ENCODE measurements around the gene ZNF609.
A peak's percentile ranks its signal among the peaks of the same experiment; 100 is the strongest.
"Not testable (repeated sequence)": the region's sequence is repeated elsewhere in the genome, so short reads cannot be mapped to it uniquely, and the experiment has no call there.

The ZNF609 gene

DNA sequence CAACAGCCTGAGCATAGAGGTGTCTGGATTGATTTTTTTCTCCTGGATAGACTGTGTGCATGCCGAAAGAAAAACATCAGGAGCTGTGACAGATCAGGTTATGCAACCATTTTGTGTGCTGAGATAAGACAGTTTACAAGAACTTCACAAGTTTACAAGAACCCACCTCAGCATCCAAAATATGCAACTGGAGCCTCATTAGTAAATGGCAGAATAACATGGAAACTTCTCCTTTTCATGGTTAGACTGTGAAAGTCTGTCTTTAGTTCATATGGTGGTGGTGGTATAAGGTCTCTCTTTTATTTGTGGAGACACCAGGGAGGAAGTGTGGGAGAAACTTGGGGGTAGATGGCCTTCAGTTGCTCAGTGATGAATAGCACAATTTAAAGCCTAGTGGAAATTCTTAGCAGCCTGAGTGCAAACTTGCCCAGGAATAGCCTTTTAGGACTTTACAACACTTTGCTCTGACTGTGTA lies 3.7 kb upstream of the ZNF609 start:
- no peak for DNase-seq

DNA sequence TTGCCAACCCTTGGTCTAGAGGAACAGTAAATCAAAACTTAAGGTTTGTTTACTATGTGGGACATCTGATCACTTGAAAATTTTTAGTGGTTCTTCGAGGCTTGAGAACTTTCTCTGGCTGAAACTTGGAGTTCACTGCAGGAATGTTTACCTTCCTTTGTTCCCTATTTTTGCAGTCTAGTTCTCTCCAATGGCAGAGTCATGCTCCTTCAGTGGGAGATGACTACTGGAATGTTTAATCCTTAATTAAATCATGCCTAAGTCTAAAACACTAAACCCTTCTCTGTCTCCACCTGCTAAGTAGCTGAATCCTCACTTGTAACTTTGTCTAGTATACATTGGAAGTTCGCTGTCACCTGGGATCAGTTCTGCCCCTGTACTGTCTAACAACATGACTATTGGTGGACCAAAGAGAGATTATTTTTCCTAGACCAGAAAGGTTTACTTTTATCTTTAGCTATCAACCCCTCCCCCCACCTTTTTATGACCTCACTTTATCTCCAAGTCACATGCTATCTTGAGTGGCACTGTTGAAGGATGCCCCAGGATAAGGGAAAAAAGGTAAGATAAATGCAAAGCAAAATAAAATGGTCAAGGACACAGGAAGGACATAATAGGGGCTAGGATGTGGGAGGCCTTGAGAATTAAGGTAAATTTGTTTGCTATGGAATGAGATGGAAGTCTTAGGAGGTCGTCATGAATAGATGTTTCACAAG lies 1.2 kb upstream of the ZNF609 start:
- DNase-seq: no peak

DNA sequence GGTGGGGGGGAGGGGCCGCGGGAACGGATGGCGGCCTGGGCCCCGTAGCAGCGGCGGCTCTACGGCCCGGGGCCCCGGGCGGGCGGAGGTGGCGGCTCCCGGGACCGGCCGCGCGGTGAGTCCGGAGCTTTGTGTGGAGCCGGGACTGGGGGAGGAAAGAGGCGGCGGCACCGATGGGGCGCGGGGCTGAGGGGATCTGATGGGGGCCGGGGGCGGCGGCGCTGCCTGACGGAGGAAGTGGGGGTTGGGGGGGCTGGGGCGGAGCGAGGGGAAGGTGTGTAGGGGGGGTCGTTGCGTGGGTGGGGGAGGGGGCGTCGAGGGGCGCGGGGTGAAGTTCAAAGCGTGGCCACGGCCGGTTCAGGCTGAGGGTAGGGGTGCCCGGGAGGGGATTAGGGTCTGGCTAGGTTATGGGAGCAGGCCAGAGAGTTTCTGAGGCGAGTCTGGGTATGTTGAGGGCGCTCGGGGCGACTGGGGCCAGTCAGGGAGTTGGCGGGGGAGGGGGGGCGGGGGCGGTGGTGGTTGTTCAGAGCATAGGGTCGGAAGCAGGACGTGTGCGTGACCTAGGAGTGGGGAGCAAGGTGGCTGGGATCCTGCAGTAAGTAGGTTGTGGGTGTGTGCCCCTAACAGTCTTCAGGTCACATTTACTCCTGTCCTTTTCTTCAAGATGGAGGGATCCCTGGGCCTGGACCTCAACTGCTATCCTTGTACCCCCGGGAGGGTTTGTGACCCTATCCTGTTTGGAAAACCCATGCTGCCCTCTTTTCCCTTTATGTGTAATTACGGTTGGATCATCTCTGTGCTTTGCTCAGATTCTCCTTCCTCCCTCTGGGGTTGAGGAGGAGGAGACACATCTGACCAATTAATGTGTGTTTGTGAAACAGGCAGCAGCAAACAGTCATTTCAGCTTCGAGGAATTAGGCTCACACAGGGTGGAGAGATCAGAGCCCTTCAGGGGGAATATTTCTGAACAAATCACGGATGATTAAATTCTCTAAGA lies 644 bp downstream of the ZNF609 start:
- DNase-seq: no peak

DNA sequence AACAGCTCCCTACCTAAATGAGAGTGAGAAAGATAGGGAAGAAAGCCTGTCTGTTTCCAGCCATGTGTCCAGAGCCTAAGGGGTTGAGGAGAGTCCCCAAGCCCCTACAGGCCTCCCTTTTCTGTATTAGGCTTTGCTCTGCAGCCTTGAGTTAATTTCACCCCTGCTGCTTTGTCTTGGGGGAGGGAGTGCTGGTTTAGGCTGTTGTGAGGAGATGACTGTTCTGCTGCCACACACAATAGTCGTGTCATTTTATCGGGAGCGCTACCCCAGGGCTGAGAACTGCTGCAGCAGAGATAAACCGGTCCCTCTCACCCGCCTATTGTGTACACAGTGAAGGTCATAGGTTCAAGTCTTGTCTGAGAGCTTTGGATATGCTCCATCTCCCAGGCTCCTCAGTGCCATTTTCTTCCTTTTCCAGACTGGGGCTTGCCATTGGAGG lies 1.4 kb downstream of the ZNF609 start:
- DNase-seq: peak; percentile 18

DNA sequence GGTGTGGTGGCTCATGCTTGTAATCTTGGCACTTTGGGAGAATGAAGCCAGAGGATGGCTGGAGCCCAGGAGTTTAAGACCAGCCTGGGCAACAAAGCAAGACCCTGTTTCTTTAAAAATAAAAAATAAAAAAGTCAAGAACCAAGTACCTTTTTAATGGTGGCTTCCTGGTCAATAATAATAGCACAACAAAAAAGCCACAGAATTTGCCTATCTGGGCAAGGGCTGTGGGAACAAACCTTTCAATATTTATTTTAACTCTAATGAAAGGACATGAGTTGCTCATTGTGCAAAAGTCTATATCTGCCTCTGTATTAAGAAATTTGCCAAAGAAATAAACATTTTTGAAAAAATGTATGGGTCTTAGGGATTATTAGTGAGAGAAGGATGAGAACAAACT lies 2.1 kb downstream of the ZNF609 start:
- no peak for DNase-seq

DNA sequence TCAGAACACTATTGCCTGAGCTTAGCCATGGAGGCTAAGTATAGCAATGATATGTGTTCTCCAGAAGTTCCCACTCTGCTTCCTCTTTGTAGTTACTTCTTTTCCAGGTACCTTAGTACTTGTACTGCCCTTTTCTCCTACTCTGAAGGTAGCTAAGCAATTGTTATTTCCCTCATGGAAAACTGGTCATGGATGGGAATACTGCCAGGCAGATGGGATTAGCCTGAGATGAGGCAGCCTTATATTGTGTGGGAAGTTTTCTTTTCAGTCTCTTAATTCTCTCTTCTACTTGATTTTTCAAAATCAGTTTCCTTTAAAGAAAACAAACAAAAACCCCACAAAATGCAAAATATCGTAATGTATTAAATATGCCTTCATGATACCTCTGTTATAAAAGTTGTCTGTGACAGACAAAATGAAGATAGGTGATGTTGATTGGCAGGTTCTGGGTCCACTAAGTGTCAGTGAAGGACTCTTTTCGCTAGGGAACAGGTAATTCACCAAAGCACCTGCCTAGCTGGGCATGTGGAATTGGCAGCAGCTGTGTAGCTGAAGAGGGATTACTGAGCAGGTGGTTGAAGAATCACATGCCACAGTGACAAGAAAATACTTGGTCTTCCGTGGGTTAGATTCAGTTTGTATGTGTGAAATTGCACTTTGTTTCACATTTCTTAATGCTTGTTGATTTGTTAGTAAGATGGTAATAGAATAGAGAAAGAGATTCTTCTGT lies 4.1 kb downstream of the ZNF609 start:
- DNase-seq: peak; percentile 64

DNA sequence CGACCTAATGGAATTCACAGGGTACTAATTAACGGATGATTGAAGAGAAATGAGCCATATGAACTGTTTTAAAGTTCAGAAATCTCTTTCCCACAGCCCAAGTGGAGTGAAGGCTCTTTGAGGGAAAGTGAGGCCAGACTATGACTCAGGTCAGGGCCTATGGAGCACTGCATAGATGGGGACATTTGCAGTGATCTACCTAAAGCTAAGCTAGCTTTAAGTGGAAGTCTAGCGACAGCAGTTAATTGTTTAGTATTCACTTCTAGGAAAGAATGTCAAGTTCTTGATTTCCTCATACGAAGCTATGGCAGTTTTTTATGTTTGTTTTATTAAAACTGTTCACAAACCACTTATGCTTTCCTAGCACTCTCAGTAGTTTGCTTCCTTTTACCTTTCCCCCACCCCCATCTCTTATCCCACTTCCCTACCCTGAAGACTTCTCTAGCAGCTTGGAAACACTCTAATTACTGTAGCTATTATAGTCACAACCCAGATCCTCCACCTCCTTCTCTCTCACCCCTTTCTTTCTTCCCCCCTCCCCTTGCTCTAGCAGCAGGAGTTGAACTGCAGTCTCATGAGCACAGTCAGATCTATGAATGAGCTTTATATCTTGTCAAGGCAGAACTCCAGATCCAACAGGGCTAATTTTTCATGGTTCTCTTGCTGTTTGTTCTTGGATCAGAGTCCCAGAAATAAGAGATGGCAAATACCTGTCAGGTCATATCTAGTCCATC lies 6.2 kb downstream of the ZNF609 start:
- no peak for DNase-seq

DNA sequence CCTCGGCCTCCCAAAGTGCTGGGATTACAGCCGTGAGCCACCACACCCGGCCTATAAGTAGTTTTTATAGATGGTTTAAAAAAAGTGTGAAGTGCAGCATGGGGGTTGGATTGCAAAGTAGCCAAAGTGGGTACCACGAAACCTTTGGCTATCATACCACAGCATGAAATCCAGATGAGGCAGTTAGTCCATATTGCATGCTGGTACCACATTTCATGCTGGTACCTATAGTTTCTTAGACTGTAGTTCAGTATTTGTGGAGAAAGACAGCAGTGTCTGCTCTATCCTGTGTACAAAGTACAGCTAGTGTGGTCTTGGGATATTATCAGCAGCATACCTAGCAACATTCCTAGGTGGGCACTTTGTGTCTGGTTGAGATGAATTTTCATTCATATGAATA lies 11.8 kb downstream of the ZNF609 start:
- no peak for DNase-seq

DNA sequence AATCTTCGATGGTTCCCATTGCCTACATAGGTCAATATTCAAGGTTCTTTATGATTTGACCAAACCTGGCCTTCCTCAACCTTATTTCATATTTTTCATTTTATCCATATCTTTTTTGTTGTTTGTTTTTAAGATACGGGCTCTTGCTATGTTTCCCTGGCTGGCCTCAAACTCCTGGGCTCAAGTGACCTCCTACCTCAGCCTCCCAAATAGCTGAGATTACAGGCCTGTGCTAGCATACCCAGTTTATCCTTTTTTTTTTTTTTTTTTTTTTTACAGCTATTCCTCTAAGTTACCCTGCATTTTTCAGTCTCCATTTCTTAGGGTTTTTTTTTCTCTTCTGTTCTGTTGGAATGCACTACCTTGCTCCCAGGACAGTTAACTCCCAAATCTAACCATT lies 14.5 kb downstream of the ZNF609 start:
- no peak for DNase-seq

DNA sequence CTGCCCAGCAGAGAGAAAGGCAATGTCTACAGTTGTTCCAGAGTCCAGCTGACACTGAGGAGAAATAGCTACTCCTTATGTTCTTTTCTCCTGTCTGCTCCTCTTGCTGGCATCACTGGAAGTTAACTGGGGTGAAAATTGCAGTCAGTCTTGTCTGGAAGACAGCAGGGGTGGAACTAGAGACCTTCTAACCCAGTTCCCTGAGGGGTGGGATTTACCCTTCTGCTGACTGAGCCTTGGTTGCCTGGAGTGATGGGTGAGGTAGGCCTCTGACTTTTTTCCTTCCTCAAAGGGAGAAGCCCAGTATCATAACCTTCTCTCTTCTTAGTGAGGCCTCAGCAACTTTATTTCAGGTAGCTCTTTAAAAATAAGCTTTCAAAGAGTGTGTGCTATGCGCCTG lies 16.2 kb downstream of the ZNF609 start:
- no peak for DNase-seq

DNA sequence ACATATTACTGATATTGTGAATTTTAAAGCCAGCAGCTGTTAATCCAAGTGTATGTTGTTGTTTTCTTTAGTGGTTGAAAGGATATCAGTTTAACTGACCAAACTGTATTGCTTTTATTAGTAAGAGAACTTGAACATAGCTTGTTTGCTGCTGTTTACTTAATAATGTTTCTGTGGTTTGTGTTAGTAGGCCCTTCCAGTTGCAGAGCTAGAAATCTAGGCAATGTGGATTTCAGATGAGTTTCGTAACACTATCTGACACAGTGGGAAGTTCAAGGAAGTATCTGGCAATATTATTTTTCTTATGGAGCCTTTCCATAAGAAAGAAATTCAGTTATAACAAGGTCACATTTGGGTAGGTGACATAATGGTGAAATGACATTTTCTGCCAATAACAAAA lies 18.5 kb downstream of the ZNF609 start:
- no peak for DNase-seq

DNA sequence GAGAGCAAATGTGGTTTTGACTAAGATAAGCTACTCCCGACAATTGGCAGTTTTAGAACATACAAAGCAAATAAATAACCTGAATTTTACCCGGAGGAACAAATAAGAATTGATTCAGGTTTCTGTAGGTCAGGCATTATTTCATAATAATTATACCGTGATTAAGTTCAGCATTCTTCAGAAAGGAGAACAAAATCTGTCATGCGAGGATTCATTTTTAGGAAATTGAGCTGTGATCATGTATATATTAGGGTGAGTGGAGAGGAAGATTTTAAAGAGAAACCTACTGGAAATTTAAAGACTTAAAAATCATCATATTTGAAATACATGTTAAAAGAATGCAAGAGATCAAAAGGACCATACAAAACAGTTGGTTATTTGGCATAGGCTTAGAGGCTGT lies 20.5 kb downstream of the ZNF609 start:
- DNase-seq: no peak

DNA sequence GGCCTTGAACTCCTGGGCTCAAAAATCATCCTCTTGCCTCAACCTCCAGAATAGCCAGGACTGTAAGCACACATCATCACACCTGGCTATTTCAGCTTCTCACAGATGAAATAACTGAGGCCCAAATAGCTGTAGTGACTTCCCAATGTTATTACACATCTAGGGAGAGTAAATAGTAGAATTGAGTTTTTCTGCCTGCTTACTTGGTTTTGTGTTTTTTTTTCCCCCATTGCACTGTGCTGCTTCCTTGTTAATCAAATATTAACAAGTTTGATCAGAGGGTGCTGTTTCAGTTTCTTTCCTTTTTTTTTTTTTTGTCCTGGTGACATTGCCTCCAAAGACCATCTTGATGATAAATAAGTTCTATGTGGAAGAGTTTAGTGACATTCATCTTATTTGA lies 23.4 kb downstream of the ZNF609 start:
- no peak for DNase-seq

DNA sequence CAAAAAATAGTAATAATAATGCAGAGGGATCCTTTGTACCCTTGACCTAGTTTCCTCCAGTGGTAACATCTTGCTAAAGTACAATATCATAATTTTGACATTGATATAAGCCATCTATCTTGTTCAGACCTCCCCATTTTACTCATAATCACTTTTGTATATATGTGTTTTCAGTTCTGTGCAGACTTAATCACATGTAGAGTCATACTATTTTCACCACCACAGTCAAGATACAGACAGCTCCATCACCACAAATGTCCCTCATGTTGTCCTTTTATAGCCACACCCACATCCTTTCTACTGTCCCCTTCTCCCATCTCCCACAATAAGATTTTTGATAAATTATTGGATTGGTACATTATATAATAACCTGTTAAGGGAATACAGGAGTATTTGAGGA lies 25.4 kb downstream of the ZNF609 start:
- no peak for DNase-seq

DNA sequence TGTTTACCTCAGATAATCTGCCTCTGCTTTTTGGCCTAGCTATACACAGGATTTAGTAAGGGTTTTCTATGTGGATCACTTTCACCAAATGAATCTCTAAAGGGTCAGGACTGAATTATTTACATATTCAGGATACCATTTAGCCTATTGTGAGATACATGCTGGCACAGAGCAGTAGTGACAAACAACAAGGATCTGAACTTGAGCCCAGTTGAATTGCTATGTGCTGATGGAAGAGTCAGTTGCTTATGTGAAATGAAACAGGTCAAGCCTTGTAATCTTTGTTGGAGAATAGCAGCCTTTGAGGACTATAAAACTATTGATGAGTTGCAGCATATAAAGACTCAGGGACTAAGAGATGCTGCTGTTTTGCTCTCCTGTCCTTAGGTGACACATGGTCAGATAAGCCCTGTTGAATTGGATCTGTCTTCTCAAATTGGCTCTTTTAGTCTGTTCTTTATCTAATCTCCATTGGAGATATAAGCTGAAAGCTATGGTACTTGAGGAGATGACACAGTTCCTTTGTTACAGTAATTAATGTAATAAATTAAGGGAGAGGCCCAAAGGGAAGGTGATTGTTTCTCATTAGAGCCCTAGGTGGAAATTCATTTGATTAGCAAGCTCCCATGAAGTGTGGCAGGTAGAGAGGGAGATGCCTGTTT lies 30.4 kb downstream of the ZNF609 start:
- no peak for DNase-seq

DNA sequence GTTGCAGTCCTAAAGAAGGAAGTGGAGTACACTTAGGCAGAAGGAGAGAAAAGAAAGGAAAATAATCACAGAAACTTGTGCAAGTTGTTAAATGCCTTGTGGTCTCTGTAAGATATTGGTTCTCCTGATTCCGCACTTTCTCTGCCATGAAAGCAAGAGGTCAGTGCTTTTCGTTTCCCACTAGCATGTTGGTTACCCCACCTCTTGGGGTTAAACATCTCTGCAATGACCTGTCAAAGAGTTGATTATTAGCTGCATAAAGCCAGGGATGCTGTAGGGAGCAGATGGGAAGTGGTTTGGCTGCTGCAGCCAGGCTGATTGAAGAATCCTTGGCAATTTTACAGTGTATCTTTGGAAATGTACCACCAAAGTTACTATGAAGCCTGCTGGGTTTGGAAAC lies 33.3 kb downstream of the ZNF609 start:
- DNase-seq: no peak

DNA sequence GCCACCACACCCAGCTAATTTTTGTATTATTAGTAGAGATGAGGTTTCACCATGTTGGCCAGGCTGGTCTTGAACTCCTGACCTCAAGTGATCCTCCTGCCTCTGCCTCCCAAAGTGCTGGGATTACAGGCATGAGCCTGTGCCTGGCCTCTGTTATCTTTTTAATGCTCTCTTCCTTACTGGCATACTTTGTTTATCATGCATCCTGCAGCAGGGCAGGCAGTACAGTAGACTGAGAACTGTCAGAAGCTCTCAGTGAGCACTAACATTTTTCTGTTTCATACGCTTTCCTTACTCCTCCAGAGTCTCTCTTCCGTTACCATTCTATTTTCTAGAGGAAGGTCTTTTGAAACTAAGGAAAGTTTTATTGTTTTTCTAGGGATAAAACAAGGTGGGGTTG lies 35.6 kb downstream of the ZNF609 start:
- DNase-seq: not testable (repeated sequence)

DNA sequence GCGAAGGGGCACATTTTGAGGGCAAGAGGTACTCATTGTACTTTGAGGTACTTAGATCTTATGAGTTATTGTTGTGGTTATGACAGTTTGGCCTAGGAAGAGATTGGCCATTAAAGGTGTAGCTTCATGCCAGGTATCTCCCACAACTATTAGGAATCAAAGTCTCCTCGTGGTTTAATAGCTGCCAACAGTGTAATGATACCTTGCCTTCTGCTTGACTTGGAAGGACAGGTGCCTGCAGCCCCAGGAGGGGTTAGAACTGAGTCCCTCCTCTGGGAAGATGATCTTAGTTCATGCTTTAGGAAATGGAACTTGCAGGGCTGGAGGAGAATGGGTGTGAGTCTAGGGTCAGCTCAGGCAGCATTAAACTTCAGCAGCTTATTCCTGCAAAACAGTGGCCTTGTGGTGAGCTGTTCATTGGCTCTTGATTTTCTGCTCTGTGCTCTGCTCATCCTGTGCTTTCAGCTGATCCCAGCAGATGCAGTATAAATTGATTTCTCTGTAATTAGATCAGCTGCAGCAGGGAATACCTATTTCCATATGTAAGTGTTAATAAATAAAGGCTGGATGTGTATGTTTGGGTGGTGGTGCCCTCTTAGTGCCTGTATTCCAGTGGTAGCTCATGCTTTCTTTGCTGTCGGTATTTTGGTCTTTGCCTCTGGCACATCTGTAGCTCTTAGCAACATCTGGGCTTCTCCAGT lies 40.5 kb downstream of the ZNF609 start:
- no peak for DNase-seq

DNA sequence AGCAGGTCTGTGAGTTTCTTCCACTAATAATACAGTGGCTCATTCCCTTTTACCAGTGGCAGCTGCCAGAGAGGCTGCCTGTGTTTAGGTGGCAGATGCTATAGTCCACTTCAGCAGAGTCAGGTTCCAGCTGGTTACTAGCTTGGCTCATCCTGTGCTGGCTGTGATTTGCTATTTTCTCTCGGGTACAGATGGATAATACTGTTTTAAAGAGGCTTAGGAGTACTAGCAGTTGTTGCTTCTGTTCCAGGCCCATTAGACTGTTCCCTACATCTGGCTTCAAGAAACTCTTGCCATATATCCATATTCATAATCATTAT lies 41.0 kb downstream of the ZNF609 start:
- no peak for DNase-seq

DNA sequence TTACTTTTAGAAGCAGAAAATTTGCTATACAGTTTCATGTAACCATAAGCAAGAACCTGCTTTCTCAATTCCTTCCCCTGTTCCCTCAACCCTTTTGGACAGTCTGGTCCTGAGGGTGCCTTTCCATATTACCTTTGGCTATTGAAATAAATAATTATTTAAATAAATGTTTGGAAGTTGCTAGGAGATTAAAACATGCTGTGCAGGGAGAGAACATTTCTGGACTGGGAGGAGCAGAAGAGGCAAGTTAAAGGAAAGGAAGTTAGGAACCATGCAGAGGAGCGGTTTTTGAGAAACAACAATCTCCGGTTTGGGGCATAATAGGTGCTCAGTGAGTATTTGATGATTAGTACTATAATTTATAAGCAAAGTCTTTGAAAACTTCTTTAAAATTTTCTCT lies 41.8 kb downstream of the ZNF609 start:
- no peak for DNase-seq

DNA sequence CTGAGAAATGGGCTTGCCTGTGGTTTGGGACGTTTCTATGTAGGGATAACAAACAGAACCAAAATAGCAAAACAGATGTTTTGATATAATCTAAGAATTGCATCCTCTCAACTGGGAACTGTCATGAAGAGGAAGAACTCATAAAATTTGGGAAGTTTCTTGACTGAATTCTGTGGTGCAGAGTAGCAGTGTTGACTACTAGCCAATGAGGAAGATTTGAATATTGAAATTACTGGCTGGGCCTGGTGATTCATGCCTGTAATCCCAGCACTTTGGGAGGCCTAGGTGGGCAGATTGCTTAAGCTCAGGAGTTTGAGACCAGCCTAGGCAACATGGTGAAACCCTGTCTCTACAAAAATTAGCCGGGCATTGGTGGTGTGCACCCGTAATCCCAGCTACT lies 42.2 kb downstream of the ZNF609 start:
- no peak for DNase-seq

DNA sequence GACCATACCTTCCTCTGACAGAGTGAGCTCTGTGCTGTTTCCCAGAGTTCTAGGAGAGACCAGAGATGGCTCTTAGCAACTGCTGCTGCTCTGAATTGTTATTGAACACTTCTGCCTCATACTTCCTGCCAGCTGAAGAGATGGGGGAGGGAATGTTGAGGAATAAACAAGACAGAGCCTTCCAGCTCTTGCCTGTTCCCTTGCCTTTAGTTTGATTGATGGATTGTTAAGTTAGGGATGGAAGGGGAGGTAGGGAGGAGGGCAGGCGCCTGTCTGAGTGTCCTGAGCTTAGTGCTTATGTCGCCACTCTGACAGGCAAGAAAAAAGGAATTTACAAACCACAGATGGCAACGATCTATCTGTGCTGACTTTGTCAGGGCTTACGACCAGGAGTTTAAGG lies 42.8 kb downstream of the ZNF609 start:
- DNase-seq: no peak

All from NCI-H2081 treated with DMSO at 0.1 percent for 48 hours (cell line).